ENCODE measurements around the gene DUOXA2. TPM values are rescaled to one million over a fixed set of nuclear protein-coding genes. Genes with fewer than 3 reads are reported as not detected.

Gene DUOXA2
- total and polyA plus RNA-seq, 5 donors from 2014 or later, result not detected

GRCh38 chr15:45107941-45108630 lies 6.0 kb upstream of the DUOXA2 start:
- Mint-ChIP-seq H3K27ac (no peak overlapping the region), H3K9me3 (peaks cover 0 to 3% (median 0%) of the 10 kb centered on the region in 7 donors), H3K4me3 (no peak overlapping the region), H3K27me3 (peaks cover 37% of the 10 kb centered on the region), H3K36me3 (no peaks in the 10 kb centered on the region), H3K4me1 (peaks cover 4 to 14% (median 5%) of the 10 kb centered on the region in 4 donors)
- peaks cover 11% of the 10 kb centered on the region for H3K4me1 ChIP-seq (ENCODE audit: control insufficient read depth, insufficient read depth, low read length, poor library complexity, severe bottlenecking)
- peaks cover 13% of the 10 kb centered on the region for H3K27me3 ChIP-seq (ENCODE audit: control insufficient read depth, insufficient read depth, low read length)
- no peaks in the 10 kb centered on the region for H3K36me3 ChIP-seq (ENCODE audit: control insufficient read depth, insufficient read depth, low read length)
- H3K27ac ChIP-seq (ENCODE audit: insufficient read depth, low read length, poor library complexity, severe bottlenecking), result no peak overlapping the region
- DNase-seq (no peak), ATAC-seq (ENCODE audit: low read depth in 2 of 2) (no peak)
- H3K9me3 ChIP-seq (ENCODE audit: control insufficient read depth in 2 of 2, low read length in 2 of 2), result no peaks in the 10 kb centered on the region
- no peak overlapping the region for H3K4me3 ChIP-seq (ENCODE audit: low read depth, low read length)

GRCh38 chr15:45110256-45110820 lies 3.8 kb upstream of the DUOXA2 start:
- H3K27ac Mint-ChIP-seq, result no peak overlapping the region
- Histone ChIP-seq H3K4me1 (ENCODE audit: control insufficient read depth, insufficient read depth, low read length, poor library complexity, severe bottlenecking) (peaks cover 22% of the 10 kb centered on the region), H3K9me3 (ENCODE audit: control insufficient read depth in 2 of 2, low read length in 2 of 2) (no peaks in the 10 kb centered on the region), H3K36me3 (ENCODE audit: control insufficient read depth, insufficient read depth, low read length) (no peaks in the 10 kb centered on the region), H3K27me3 (ENCODE audit: control insufficient read depth, insufficient read depth, low read length) (peaks cover 24% of the 10 kb centered on the region), H3K4me3 (ENCODE audit: low read depth, low read length) (no peak overlapping the region), H3K27ac (ENCODE audit: insufficient read depth, low read length, poor library complexity, severe bottlenecking) (no peak overlapping the region)
- H3K27me3 Mint-ChIP-seq, result peaks cover 60% of the 10 kb centered on the region
- ATAC-seq (ENCODE audit: low read depth in 2 of 2), result no peak
- H3K4me1 Mint-ChIP-seq, result peaks cover 4 to 31% (median 7%) of the 10 kb centered on the region in 4 donors
- H3K4me3 Mint-ChIP-seq, result no peak overlapping the region
- no peaks in the 10 kb centered on the region for H3K36me3 Mint-ChIP-seq
- peaks cover 0 to 3% (median 0%) of the 10 kb centered on the region in 7 donors for H3K9me3 Mint-ChIP-seq
- DNase-seq, result no peak

- DNase-seq (no peak), ATAC-seq (ENCODE audit: low read depth in 2 of 2) (no peak)
Observed at GRCh38 chr15:45111390-45112142, 2.6 kb upstream of the DUOXA2 start.

GRCh38 chr15:45112143-45112590 lies 2.0 kb upstream of the DUOXA2 start:
- Mint-ChIP-seq H3K27ac (no peak overlapping the region), H3K4me1 (peaks cover 4 to 43% (median 10%) of the 10 kb centered on the region in 4 donors), H3K27me3 (peaks cover 78% of the 10 kb centered on the region), H3K36me3 (no peaks in the 10 kb centered on the region), H3K4me3 (peak overlapping the region; percentile 5 to 61 (median 21)), H3K9me3 (peaks cover 0 to 3% (median 0%) of the 10 kb centered on the region in 7 donors)
- Histone ChIP-seq H3K9me3 (ENCODE audit: control insufficient read depth in 2 of 2, low read length in 2 of 2) (no peaks in the 10 kb centered on the region), H3K27me3 (ENCODE audit: control insufficient read depth, insufficient read depth, low read length) (peaks cover 24% of the 10 kb centered on the region), H3K4me3 (ENCODE audit: low read depth, low read length) (no peak overlapping the region), H3K4me1 (ENCODE audit: control insufficient read depth, insufficient read depth, low read length, poor library complexity, severe bottlenecking) (peaks cover 34% of the 10 kb centered on the region), H3K36me3 (ENCODE audit: control insufficient read depth, insufficient read depth, low read length) (no peaks in the 10 kb centered on the region), H3K27ac (ENCODE audit: insufficient read depth, low read length, poor library complexity, severe bottlenecking) (no peak overlapping the region)
- DNase-seq (no peak), ATAC-seq (ENCODE audit: low read depth in 2 of 2) (no peak)

More at GRCh38 chr15:45111390-45112142, 2.6 kb upstream of the DUOXA2 start:
- no peak overlapping the region for H3K4me3 ChIP-seq (ENCODE audit: low read depth, low read length)
- H3K27ac Mint-ChIP-seq, result no peak overlapping the region
- H3K4me1 Mint-ChIP-seq, result peaks cover 4 to 39% (median 9%) of the 10 kb centered on the region in 4 donors
- H3K36me3 ChIP-seq (ENCODE audit: control insufficient read depth, insufficient read depth, low read length), result no peaks in the 10 kb centered on the region
- H3K36me3 Mint-ChIP-seq, result no peaks in the 10 kb centered on the region
- H3K4me3 Mint-ChIP-seq, result peak overlapping the region in 3 of 4 donors; percentile 5 to 24 (median 18)
- no peaks in the 10 kb centered on the region for H3K9me3 ChIP-seq (ENCODE audit: control insufficient read depth in 2 of 2, low read length in 2 of 2)
- peaks cover 0 to 3% (median 0%) of the 10 kb centered on the region in 7 donors for H3K9me3 Mint-ChIP-seq
- no peak overlapping the region for H3K27ac ChIP-seq (ENCODE audit: insufficient read depth, low read length, poor library complexity, severe bottlenecking)
- peaks cover 24% of the 10 kb centered on the region for H3K27me3 ChIP-seq (ENCODE audit: control insufficient read depth, insufficient read depth, low read length)
- peaks cover 72% of the 10 kb centered on the region for H3K27me3 Mint-ChIP-seq
- H3K4me1 ChIP-seq (ENCODE audit: control insufficient read depth, insufficient read depth, low read length, poor library complexity, severe bottlenecking), result peaks cover 28% of the 10 kb centered on the region

- H3K4me1 Mint-ChIP-seq, result peaks cover 4 to 49% (median 15%) of the 10 kb centered on the region in 4 donors
- peaks cover 27% of the 10 kb centered on the region for H3K27me3 ChIP-seq (ENCODE audit: control insufficient read depth, insufficient read depth, low read length)
- no peaks in the 10 kb centered on the region for H3K36me3 ChIP-seq (ENCODE audit: control insufficient read depth, insufficient read depth, low read length)
- DNase-seq (no peak), ATAC-seq (ENCODE audit: low read depth in 2 of 2) (no peak)
- no peaks in the 10 kb centered on the region for H3K9me3 ChIP-seq (ENCODE audit: control insufficient read depth in 2 of 2, low read length in 2 of 2)
- H3K9me3 Mint-ChIP-seq, result peaks cover 0 to 3% (median 0%) of the 10 kb centered on the region in 7 donors
- no peaks in the 10 kb centered on the region for H3K36me3 Mint-ChIP-seq
- H3K4me1 ChIP-seq (ENCODE audit: control insufficient read depth, insufficient read depth, low read length, poor library complexity, severe bottlenecking), result peaks cover 39% of the 10 kb centered on the region
- peaks cover 84% of the 10 kb centered on the region for H3K27me3 Mint-ChIP-seq
- no peak overlapping the region for H3K4me3 ChIP-seq (ENCODE audit: low read depth, low read length)
- no peak overlapping the region for H3K27ac ChIP-seq (ENCODE audit: insufficient read depth, low read length, poor library complexity, severe bottlenecking)
- peak overlapping the region; percentile 18 to 61 (median 40) for H3K4me3 Mint-ChIP-seq
- no peak overlapping the region for H3K27ac Mint-ChIP-seq
Observed at GRCh38 chr15:45112591-45113379, 1.3 kb upstream of the DUOXA2 start.

- DNase-seq (no peak), ATAC-seq (ENCODE audit: low read depth in 2 of 2) (no peak)
- peaks cover 0 to 7% (median 0%) of the 10 kb centered on the region in 7 donors for H3K9me3 Mint-ChIP-seq
- H3K4me1 Mint-ChIP-seq, result peaks cover 4 to 54% (median 20%) of the 10 kb centered on the region in 4 donors
- H3K9me3 ChIP-seq (ENCODE audit: control insufficient read depth in 2 of 2, low read length in 2 of 2), result no peaks in the 10 kb centered on the region
- H3K27me3 ChIP-seq (ENCODE audit: control insufficient read depth, insufficient read depth, low read length), result peaks cover 25% of the 10 kb centered on the region
- H3K4me1 ChIP-seq (ENCODE audit: control insufficient read depth, insufficient read depth, low read length, poor library complexity, severe bottlenecking), result peaks cover 43% of the 10 kb centered on the region
- H3K36me3 ChIP-seq (ENCODE audit: control insufficient read depth, insufficient read depth, low read length), result no peaks in the 10 kb centered on the region
- peaks cover 88% of the 10 kb centered on the region for H3K27me3 Mint-ChIP-seq
- no peaks in the 10 kb centered on the region for H3K36me3 Mint-ChIP-seq
- no peak overlapping the region for H3K27ac ChIP-seq (ENCODE audit: insufficient read depth, low read length, poor library complexity, severe bottlenecking)
- no peak overlapping the region for H3K27ac Mint-ChIP-seq
- H3K4me3 ChIP-seq (ENCODE audit: low read depth, low read length), result no peak overlapping the region
- peak overlapping the region in 1 of 4 donors; percentile 57 for H3K4me3 Mint-ChIP-seq
Observed at GRCh38 chr15:45113380-45113990, 641 bp upstream of the DUOXA2 start.

GRCh38 chr15:45114751-45115085 lies 592 bp downstream of the DUOXA2 start:
- H3K36me3 ChIP-seq (ENCODE audit: control insufficient read depth, insufficient read depth, low read length), result no peaks in the 10 kb centered on the region
- Mint-ChIP-seq H3K27me3 (peaks cover 91% of the 10 kb centered on the region), H3K36me3 (no peaks in the 10 kb centered on the region), H3K4me1 (peaks cover 4 to 54% (median 20%) of the 10 kb centered on the region in 4 donors), H3K4me3 (no peak overlapping the region), H3K27ac (no peak overlapping the region), H3K9me3 (peaks cover 0 to 7% (median 0%) of the 10 kb centered on the region in 7 donors)
- H3K27me3 ChIP-seq (ENCODE audit: control insufficient read depth, insufficient read depth, low read length), result peaks cover 21% of the 10 kb centered on the region
- ATAC-seq (ENCODE audit: low read depth in 2 of 2), result no peak
- no peaks in the 10 kb centered on the region for H3K9me3 ChIP-seq (ENCODE audit: control insufficient read depth in 2 of 2, low read length in 2 of 2)
- H3K27ac ChIP-seq (ENCODE audit: insufficient read depth, low read length, poor library complexity, severe bottlenecking), result no peak overlapping the region
- no peak overlapping the region for H3K4me3 ChIP-seq (ENCODE audit: low read depth, low read length)
- peaks cover 43% of the 10 kb centered on the region for H3K4me1 ChIP-seq (ENCODE audit: control insufficient read depth, insufficient read depth, low read length, poor library complexity, severe bottlenecking)
- no peak for DNase-seq

Measured in CD4-positive, CD25-positive, alpha-beta regulatory T cell (primary cell).